ENCODE results near the gene MYL5. TPM values are rescaled to one million over a fixed set of nuclear protein-coding genes. Genes with fewer than 3 reads are reported as not detected.

The MYL5 gene
- polyA plus RNA-seq, 2 of the 4 experiments (the other 2 are of a cell fraction), result 8.0 to 8.3 TPM

DNA sequence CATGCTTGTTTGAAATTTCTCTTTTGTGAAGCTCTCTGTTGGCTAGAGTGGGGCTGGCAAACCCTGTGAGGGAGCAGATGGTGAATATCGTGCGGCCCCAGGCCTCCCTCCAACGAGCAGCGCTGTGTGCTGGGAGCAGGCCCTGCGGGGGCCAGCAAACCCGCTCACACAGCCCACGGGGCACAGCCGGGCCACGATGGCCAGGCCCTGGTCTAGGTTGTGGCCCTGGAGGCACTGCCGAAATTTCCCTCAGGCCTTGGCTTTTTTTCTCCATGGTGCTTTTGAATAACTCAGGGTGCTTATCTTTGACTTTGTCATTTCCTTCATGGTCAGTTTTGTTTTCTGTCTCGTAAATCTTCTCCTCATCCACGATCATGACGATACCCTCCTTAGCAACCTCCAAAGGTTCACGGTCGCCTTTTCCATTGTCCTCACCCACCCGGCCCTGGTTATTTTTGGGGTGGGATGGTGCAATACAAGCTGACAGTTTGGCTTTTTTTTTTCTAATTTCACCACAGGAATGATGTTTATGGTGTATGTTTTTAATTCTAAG lies 52.0 kb downstream of the MYL5 start:
- H3K4me2 ChIP-seq, result no peak overlapping the region
- H3K4me1 ChIP-seq, result peaks cover 10% of the 10 kb centered on the region; the same call in 2 of the 3 replicates
- ChIA-PET POLR2A (no interaction called here), CTCF (no interaction called here)
- WGBS (ENCODE audit: missing lambda C conversion rate), result 90% methylated on average over 16 of the region's 16 CpGs
- no peak overlapping the region; a peak in 1 of 6 replicates for H3K27ac ChIP-seq
- no peak overlapping the region for H3K4me3 ChIP-seq
- TF ChIP-seq, protein P1, sequence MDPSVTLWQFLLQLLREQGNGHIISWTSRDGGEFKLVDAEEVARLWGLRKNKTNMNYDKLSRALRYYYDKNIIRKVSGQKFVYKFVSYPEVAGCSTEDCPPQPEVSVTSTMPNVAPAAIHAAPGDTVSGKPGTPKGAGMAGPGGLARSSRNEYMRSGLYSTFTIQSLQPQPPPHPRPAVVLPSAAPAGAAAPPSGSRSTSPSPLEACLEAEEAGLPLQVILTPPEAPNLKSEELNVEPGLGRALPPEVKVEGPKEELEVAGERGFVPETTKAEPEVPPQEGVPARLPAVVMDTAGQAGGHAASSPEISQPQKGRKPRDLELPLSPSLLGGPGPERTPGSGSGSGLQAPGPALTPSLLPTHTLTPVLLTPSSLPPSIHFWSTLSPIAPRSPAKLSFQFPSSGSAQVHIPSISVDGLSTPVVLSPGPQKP (IDR thresholded peaks at IDR 0.05; ENCODE audit: low read depth, low read length), result no peak
- TF ChIP-seq SREBF2 (IDR thresholded peaks at IDR 0.05), result no peak
- no peak for TF ChIP-seq POLR2AphosphoS2 (conservative IDR thresholded peaks at IDR 0.05; ENCODE audit: low read length)
- TF ChIP-seq ZSCAN20 (CRISPR knock-in tag; IDR thresholded peaks at IDR 0.05), result no peak
- TF ChIP-seq CEBPB (IDR thresholded peaks at IDR 0.05), result no peak
- TF ChIP-seq, protein P2, sequence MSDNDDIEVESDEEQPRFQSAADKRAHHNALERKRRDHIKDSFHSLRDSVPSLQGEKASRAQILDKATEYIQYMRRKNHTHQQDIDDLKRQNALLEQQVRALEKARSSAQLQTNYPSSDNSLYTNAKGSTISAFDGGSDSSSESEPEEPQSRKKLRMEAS (IDR thresholded peaks at IDR 0.05), result no peak
- no peak for TF ChIP-seq NFE2L2 (conservative IDR thresholded peaks at IDR 0.05; ENCODE audit: low read length)
- no peak for TF ChIP-seq GATA3 (IDR thresholded peaks at IDR 0.05; ENCODE audit: borderline replicate concordance)
- FAIRE-seq (no peak), DNase-seq (ENCODE audit: low read depth in 1 of 2, low spot score in 1 of 2) (no peak), ATAC-seq (no peak)
- H3K9me3 ChIP-seq, result no peaks in the 10 kb centered on the region

DNA sequence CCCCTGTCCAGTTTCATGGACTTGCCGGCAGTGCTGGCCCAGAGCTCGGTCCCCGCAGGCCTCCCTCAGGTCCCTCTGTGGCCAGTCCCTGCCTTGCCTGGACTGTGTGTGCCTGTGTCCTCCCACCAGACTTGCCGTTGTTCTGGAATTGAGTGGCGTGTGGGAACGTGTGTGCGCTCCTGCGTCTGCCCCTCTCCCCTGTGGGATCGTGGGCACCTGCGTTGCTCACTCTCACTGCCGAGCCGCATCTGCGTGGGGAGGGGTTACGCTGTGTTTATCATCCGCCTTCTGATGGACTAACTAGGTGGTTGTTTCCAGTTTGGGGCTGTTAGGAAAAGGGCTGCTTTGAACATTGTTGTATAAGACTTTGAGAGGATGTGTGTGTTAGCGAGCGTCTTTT lies 52.5 kb downstream of the MYL5 start:
- POLR2A ChIA-PET, result no interaction called here
- TF ChIP-seq HOXB13 (CRISPR knock-in tag; IDR thresholded peaks at IDR 0.05; ENCODE audit: low read depth) (no peak), MAFK (IDR thresholded peaks at IDR 0.05; ENCODE audit: partially characterized antibody) (no peak), POLR2AphosphoS2 (conservative IDR thresholded peaks at IDR 0.05; ENCODE audit: low read length) (no peak), SMC3 (IDR thresholded peaks at IDR 0.05) (no peak), FOSL2 (IDR thresholded peaks at IDR 0.05) (no peak), FOSL2 (CRISPR knock-in tag; IDR thresholded peaks at IDR 0.05) (no peak), TP53 (CRISPR knock-in tag; IDR thresholded peaks at IDR 0.05) (no peak), HDAC2 (IDR thresholded peaks at IDR 0.05) (no peak), MYC (IDR thresholded peaks at IDR 0.05; ENCODE audit: borderline replicate concordance, low read length) (no peak), EP300 (IDR thresholded peaks at IDR 0.05) (no peak), CHD4 (IDR thresholded peaks at IDR 0.05; ENCODE audit: borderline replicate concordance) (no peak), KDM1A (IDR thresholded peaks at IDR 0.05; ENCODE audit: low read depth) (no peak), FOXS1 (CRISPR knock-in tag; IDR thresholded peaks at IDR 0.05) (no peak), ZNF302 (CRISPR knock-in tag; IDR thresholded peaks at IDR 0.05) (no peak), KDM5A (IDR thresholded peaks at IDR 0.05) (no peak), BHLHE40 (IDR thresholded peaks at IDR 0.05; ENCODE audit: low read depth, low read length) (no peak), ZSCAN20 (CRISPR knock-in tag; IDR thresholded peaks at IDR 0.05) (no peak)
- TF ChIP-seq, protein P3, sequence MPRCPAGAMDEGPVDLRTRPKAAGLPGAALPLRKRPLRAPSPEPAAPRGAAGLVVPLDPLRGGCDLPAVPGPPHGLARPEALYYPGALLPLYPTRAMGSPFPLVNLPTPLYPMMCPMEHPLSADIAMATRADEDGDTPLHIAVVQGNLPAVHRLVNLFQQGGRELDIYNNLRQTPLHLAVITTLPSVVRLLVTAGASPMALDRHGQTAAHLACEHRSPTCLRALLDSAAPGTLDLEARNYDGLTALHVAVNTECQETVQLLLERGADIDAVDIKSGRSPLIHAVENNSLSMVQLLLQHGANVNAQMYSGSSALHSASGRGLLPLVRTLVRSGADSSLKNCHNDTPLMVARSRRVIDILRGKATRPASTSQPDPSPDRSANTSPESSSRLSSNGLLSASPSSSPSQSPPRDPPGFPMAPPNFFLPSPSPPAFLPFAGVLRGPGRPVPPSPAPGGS (IDR thresholded peaks at IDR 0.05), result no peak
- TF ChIP-seq, protein P4, sequence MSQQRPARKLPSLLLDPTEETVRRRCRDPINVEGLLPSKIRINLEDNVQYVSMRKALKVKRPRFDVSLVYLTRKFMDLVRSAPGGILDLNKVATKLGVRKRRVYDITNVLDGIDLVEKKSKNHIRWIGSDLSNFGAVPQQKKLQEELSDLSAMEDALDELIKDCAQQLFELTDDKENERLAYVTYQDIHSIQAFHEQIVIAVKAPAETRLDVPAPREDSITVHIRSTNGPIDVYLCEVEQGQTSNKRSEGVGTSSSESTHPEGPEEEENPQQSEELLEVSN (IDR thresholded peaks at IDR 0.05; ENCODE audit: borderline replicate concordance, low read depth), result no peak
- TF ChIP-seq, protein P1 (IDR thresholded peaks at IDR 0.05; ENCODE audit: low read depth, low read length), result no peak
- TF ChIP-seq, protein P5, sequence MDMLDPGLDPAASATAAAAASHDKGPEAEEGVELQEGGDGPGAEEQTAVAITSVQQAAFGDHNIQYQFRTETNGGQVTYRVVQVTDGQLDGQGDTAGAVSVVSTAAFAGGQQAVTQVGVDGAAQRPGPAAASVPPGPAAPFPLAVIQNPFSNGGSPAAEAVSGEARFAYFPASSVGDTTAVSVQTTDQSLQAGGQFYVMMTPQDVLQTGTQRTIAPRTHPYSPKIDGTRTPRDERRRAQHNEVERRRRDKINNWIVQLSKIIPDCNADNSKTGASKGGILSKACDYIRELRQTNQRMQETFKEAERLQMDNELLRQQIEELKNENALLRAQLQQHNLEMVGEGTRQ (IDR thresholded peaks at IDR 0.05), result no peak
- WGBS (ENCODE audit: missing lambda C conversion rate), result 92% methylated on average over 16 of the region's 17 CpGs
- H3K4me3 ChIP-seq, result no peak overlapping the region
- no peak; a peak in 1 of 6 replicates for ATAC-seq
- no peaks in the 10 kb centered on the region for H3K9me3 ChIP-seq
- CTCF ChIA-PET, result no interaction called here
- no peak for DNase-seq (ENCODE audit: low read depth in 1 of 2, low spot score in 1 of 2)
- H3K4me1 ChIP-seq, result peaks cover 10% of the 10 kb centered on the region; the same call in 2 of the 3 replicates
- no peak for FAIRE-seq
- no peak overlapping the region for H3K4me2 ChIP-seq
- H3K27ac ChIP-seq, result no peak overlapping the region; a peak in 1 of 6 replicates
